ENCODE measurements around the gene SEC63.
"Not testable (repeated sequence)": the region's sequence is repeated elsewhere in the genome, so short reads cannot be mapped to it uniquely, and the experiment has no call there.

SEC63 gene

DNA sequence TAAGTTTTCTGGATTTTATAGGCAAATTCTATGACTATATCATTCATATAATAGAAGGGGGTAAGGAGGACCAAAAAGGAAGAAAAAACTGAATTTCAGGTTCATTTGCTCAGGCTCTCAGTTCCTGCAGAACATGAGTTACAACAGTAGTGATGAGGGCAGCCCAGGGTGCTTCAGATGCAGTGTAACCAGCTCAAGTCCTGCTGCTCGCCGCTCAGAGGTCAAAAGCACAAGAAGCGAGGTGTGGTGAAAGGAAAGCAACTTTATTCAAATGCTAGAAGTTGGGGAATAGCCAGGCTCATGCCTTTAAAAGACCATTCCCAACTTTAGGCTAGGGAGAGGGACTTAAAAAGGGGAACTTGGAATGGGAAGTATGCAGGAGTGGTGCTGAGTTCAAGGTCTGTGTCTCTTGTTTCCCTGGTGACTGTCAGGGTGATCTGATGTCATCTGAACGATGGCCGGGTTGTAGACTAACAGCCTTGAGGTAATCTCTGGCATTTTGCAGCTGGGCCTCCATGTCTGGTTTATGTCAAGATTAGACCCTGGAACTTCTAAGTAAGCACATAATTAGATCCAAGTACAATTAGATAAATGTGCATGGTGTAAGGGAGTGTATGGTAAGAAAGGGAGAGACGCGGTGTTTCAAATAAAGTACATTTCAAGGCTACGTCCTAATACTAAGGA is 14.5 kb upstream of the SEC63 start:
- DNase-seq = no peak

DNA sequence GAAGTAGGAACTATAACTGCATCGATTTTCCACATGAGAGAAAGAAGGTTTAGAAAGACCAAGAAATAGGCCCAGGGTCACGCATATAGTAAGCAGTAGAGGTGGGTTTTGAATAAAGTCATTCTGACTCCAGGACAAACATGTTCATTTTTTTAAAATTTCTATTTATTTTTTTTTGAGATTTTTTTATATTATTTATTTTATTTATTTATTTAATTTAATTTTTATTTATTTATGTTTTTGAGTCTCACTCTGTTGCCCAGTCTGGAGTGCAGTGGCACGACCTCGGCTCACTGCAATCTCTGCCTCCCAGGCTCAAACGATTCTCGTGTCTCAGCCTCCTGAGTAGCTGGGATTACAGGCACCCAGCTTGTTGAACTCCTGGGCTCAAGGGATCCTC is 13.2 kb upstream of the SEC63 start:
- no peak for DNase-seq

- DNase-seq = no peak
These were observed 12.2 kb upstream of the SEC63 start for GRCh38 chr6:107970255-107970654.

DNA sequence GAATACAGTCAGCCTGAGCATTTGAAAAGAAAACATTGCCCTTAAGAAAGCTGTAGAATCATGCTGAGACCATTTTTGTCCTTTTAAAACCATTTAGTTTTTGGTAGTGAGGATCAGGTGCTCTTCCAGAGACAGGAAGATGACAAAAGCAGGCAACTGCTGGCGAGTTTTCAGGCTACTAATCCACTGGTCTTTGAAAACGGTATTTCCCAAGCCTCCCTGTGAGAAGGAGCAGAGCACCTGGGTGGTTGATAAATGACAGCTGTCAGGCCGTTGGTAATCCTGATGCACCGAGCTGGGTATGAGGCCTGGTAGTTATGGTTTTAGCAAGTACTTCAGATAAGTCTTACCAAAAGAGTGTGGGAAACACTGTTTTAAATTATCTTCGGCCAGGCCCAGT is 10.1 kb upstream of the SEC63 start:
- DNase-seq = no peak

GRCh38 chr6:107965746-107966145 is 7.7 kb upstream of the SEC63 start:
- DNase-seq = no peak

DNA sequence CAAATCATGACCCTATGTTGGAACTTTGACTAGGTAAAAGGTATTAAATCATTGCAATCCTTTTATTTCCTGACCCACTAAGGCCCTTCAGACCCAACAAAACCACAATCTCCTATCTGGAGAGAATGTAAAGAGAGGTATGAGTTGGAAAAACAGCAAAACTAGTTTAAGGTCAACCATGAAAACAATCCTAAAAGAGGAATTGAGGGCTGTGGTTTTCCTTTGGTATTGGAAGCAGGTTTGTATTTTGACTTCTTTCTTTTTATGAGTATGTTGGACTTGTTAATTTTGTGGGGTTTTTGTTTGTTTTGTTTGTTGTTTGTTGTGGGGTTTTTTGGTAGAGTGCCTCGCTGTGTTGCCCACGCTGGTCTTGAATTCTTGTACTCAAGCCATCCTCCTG is 4.7 kb upstream of the SEC63 start:
- DNase-seq = no peak

DNA sequence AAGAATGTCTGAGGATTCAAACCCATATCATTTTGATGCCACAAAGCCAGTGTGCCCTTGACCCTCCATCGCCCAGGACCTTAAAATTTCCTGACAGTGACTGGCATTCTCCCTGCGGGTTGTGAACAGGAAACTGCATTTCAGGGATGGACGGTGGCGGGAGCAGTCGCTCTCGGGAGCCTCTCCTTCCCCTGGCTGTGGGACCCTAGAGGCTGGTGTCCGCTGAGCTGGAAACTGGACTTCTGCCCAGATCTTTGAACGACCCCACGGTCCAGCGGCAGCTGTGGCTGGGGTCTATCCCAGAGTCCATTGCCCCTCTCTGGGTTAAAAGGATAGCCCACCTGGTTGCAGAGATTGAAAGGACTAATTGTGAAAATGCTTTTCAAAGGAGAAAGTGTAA is 1.4 kb upstream of the SEC63 start:
- DNase-seq = no peak

GRCh38 chr6:107958689-107959362 is 818 bp upstream of the SEC63 start:
- not testable (repeated sequence) for DNase-seq

GRCh38 chr6:107957308-107957908 is 600 bp downstream of the SEC63 start:
- DNase-seq = peak; percentile 72

DNA sequence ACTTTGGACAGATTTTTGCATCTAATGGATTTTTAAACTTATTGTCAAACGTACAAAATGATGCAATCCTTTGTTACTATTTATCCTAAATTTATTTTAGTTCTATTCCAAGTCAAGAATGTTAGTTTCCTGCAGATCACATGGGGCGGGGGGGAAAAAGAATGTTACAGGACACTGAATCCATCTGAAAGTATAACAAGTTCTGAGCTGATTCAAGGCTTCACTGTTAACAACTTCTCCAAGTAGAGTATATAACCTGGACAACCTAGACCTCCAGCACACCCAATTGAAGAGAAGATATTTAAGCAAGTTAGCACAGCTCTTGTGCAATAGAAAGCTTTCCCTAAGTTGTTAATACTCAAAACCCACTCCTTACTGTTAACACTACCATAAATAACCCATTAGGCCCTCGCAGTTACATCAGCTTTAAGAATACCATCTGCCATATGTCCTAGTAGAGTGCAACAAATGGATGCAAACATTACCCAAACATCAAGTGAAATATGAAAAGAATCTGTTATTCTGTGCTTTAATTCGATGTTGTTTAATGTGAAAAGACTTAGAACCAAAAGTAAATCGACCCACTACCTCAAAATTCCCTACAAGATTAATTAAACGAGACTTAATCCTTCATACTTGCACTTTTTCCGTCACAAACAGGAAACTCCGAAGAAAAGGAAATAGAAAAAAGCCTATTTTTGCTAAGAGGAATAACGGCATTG is 1.3 kb downstream of the SEC63 start:
- DNase-seq = peak; percentile 52

DNA sequence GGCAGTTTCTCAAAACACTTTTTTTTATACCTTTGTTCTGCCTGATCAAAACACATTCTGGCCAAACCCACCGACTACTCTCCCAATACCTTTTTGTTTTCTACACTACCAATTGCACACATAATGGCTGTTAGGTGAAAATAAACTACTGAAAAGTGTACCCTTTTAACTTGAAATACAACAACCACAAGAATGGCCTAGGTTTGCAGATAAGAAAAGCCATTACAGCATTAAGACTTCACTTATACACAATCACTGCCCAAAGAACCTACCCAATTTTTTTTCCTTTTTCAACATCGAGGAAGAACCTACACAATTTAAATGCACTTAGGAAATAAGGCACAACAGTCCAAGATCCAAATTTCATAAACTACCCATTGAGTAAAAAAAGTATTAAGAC is 1.8 kb downstream of the SEC63 start:
- DNase-seq = peak; percentile 29

DNA sequence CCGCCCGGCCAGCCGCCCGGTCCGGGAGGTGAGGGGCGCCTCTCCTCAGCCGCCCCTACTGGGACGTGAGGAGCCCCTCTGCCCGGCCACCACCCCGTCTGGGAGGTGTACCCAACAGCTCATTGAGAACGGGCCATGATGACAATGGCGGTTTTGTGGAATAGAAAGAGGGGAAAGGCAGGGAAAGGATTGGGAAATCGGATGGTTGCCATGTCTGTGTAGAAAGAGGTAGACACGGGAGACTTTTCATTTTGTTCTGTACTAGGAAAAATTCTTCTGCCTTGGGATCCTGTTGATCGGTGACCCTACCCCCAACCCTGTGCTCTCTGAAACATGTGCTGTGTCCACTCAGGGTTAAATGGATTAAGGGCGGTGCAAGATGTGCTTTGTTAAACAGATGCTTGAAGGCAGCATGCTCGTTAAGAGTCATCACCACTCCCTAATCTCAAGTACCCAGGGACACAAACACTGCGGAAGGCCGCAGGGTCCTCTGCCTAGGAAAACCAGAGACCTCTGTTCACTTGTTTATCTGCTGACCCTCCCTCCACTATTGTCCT is 4.1 kb downstream of the SEC63 start:
- DNase-seq = not testable (repeated sequence)

GRCh38 chr6:107943626-107944439 is 14.2 kb downstream of the SEC63 start:
- DNase-seq = no peak

DNA sequence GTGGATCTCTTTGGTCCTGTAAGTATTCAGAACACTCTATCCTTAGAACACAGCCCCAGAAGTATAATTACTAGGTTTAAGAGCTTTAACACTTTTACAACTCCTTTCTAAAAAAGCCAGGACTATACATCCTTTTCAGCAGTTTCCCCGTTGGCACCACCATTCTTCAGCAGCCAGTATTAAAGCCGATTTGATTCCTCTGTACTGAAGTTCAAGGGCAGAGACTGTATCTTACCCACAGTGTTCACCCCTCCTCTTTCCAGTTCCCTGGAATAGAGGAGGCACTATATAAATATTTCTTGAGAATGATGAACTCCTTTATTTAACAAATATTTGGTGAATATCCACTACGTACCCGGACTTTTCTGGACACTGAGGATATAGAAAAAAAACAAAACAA is 15.9 kb downstream of the SEC63 start:
- DNase-seq = no peak

- DNase-seq = peak; percentile 55
These were observed 16.4 kb downstream of the SEC63 start for GRCh38 chr6:107941627-107942026.

GRCh38 chr6:107941199-107941598 is 16.8 kb downstream of the SEC63 start:
- DNase-seq = no peak

DNA sequence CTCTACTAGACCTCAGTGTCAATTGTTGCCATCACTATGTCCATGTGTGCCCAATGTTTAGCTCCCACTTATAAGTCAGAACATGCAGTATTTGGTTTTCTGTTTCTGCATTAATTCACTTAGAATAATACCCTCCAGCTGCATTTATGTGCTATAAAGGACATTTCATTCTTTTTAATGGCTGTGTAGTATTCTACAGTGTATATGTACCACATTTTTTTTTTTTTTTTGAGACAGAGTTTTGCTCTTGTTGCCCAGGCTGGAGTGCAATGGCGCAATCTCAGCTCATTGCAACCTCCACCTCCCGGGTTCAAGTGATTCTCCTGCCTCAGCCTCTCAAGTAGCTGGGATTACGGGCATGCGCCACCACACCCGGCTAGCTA is 21.1 kb downstream of the SEC63 start:
- DNase-seq = not testable (repeated sequence)

- no peak for DNase-seq
These were observed 21.7 kb downstream of the SEC63 start for GRCh38 chr6:107936162-107936909.

- not testable (repeated sequence) for DNase-seq
These were observed 23.8 kb downstream of the SEC63 start for GRCh38 chr6:107934229-107934628.

DNA sequence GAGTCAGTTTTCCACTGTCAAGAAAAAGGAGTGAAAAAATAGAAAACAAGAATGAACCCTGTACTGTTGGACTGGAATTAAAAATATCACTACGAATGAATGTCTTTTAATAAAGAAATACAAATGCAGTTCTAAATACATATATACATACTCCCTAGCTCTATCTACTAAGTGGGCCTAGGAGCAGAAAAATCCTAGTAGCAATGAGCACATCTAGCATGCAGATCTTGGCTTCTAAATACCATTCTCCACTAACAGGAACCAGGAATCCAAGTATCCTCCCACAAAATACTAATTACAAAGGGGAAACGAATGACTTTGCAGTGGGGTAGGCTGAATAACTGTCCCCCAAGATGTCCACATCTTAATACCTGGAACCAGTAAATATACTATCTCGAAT is 25.4 kb downstream of the SEC63 start:
- DNase-seq = no peak

DNA sequence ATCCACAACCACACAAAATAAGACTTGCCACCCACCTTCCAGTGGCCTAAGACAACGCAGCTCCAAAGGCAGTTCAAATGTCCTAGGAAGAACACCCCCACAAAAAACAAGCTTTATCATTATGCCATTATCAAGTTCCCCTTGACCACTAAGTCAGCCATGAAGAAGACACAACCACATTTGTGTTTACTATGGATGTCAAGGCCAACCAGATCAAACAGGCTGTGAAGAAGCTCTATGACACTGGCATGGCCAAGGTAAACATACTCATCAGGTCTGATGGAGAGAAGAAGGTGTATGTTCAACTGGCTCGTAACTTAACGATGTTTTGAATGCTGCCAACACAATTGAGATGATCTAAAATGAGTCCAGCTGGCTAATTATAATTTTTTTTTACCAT is 26.1 kb downstream of the SEC63 start:
- no peak for DNase-seq

- peak; percentile 37 for DNase-seq
These were observed 29.0 kb downstream of the SEC63 start for GRCh38 chr6:107928984-107929383.
